HCT116 (cell line): ENCODE results near the gene SYNJ2. TPM values are rescaled to one million over a fixed set of nuclear protein-coding genes. Genes with fewer than 3 reads are reported as not detected.

Source experiments
- ATAC-seq: fragments of 200-7000 bp; cut with Tn5 transposase; 2 replicates; pipeline ENCODE4 v1.9.1; 2020; ENCODE audit warnings: mild to moderate bottlenecking, moderate library complexity
- BruUV-seq: library from RNA; stranded (reverse); fragments of 400-500 nt; replicated peaks from 2 replicates; lab custom pipeline; 2021; lab: Mats Ljungman, UMichigan
- CTCF ChIA-PET: fragments of 300-600 bp; sonication (Branson Sonifier 250); formaldehyde crosslinking; loops from one replicate; lab custom pipeline; 2021; ENCODE audit warnings: antibody characterized with exemption; lab: Charles Lee
- POLR2A ChIA-PET: fragments of 300-600, 350-600 bp; sonication (Branson Sonifier 250); formaldehyde crosslinking; loops from one replicate; lab custom pipeline; 2021; ENCODE audit warnings: antibody characterized with exemption; lab: Charles Lee
- RAD21 ChIA-PET, 2 experiments: fragments of 300-600 bp; sonication (Branson Sonifier 250); formaldehyde crosslinking; loops; one replicate each; lab custom pipeline; 2023; ENCODE audit warnings: low total read pairs in 2 of 2; ENCODE audit not compliant: uncharacterized antibody in 2 of 2, unreplicated experiment in 2 of 2, low non-redundant PET in 1 of 2; lab: Charles Lee
- DNase-seq: peaks from one replicate; pipeline ENCODE4 v3.0.0-alpha.2; 2010; ENCODE audit warnings: low read depth, low spot score
- H2AFZ ChIP-seq: fragments of 200-600 bp; shearing (Covaris generic), sonication (generic); 2 replicates; pipeline ENCODE4 v1.6.1; 2017; ENCODE audit warnings: low read depth, mixed run types, mixed read lengths, antibody characterized with exemption, low read length; ENCODE audit not compliant: poor library complexity, severe bottlenecking
- H3K27ac ChIP-seq: 2 replicates; pipeline ENCODE4 v1.5.1; 2012; ENCODE audit warnings: low read depth, low read length
- H3K27me3 ChIP-seq: fragments of 200-600 bp; sonication (generic); 2 replicates; pipeline ENCODE4 v1.6.1; 2016; ENCODE audit warnings: mixed run types, low read length, mixed read lengths; ENCODE audit not compliant: insufficient read depth
- H3K36me3 ChIP-seq, 2 experiments: fragments of 200-500 bp in 1 of 2; fragments of 200-600 bp in 1 of 2; sonication (Bioruptor generic) in 1 of 2; sonication (generic) in 1 of 2; 2 replicates each; pipeline versions ENCODE4 v1.5.1 to v1.6.1; 2014 to 2016; ENCODE audit warnings: low read length in 2 of 2, inconsistent platforms in 1 of 2, mixed read lengths in 1 of 2, mixed run types in 1 of 2; ENCODE audit not compliant: insufficient read depth in 2 of 2, control insufficient read depth in 1 of 2
- H3K4me1 ChIP-seq, 2 experiments: fragments of 200-600 bp in 1 of 2; sonication (generic) in 1 of 2; 2 replicates each; pipeline versions ENCODE4 v1.5.1 to v1.6.1; 2012 to 2017; ENCODE audit warnings: low read length in 2 of 2, inconsistent platforms in 1 of 2, mild to moderate bottlenecking in 1 of 2, mixed read lengths in 1 of 2, mixed run types in 1 of 2, moderate library complexity in 1 of 2; ENCODE audit not compliant: insufficient read depth in 2 of 2, control insufficient read depth in 1 of 2
- H3K4me2 ChIP-seq: fragments of 200-600 bp; sonication (generic); 2 replicates; pipeline ENCODE4 v1.6.1; 2017; ENCODE audit warnings: mixed run types, low read length, mixed read lengths
- H3K4me3 ChIP-seq, 2 experiments: fragments of 200-600 bp in 1 of 2; sonication (generic) in 1 of 2; replicated peaks in 1 of 2; 2 replicates each; pipeline ENCODE4 v1.5.1; 2011 to 2016; ENCODE audit warnings: low read length in 2 of 2, control low read depth in 1 of 2, low read depth in 1 of 2, mild to moderate bottlenecking in 1 of 2, mixed read lengths in 1 of 2, mixed run types in 1 of 2
- H3K79me2 ChIP-seq: fragments of 200-600 bp; sonication (generic); 2 replicates; pipeline ENCODE4 v1.6.1; 2017; ENCODE audit warnings: mild to moderate bottlenecking, mixed run types, low read length, moderate library complexity, mixed read lengths; ENCODE audit not compliant: insufficient read depth
- H3K9ac ChIP-seq: fragments of 200-600 bp; sonication (generic); 2 replicates; pipeline ENCODE4 v1.6.1; 2016; ENCODE audit warnings: low read length, mixed read lengths
- H3K9me2 ChIP-seq: fragments of 200-600 bp; sonication (generic), shearing (Covaris generic); 2 replicates; pipeline ENCODE4 v1.6.1; 2017; ENCODE audit warnings: mixed run types, mild to moderate bottlenecking, moderate library complexity; ENCODE audit not compliant: insufficient read depth
- H3K9me3 ChIP-seq, 2 experiments: fragments of 200-500 bp in 1 of 2; fragments of 200-600 bp in 1 of 2; sonication (Bioruptor generic) in 1 of 2; sonication (generic) in 1 of 2; 2 replicates each; pipeline ENCODE4 v1.6.1; 2014 to 2017; ENCODE audit warnings: low read length in 2 of 2, mixed read lengths in 2 of 2, inconsistent platforms in 1 of 2, low read depth in 1 of 2, mild to moderate bottlenecking in 1 of 2, mixed run types in 1 of 2, moderate library complexity in 1 of 2; ENCODE audit not compliant: control insufficient read depth in 1 of 2, insufficient read depth in 1 of 2
- H4K20me1 ChIP-seq: fragments of 200-600 bp; sonication (generic), shearing (Covaris generic); 2 replicates; pipeline ENCODE4 v1.6.1; 2017; ENCODE audit warnings: mixed run types, mild to moderate bottlenecking, moderate library complexity; ENCODE audit not compliant: insufficient read depth
- CBX3 ChIP-seq: IDR thresholded peaks from 2 replicates; pipeline ENCODE4 v1.6.1; 2012; ENCODE audit warnings: low read depth
- CEBPB ChIP-seq: IDR thresholded peaks from 2 replicates; pipeline ENCODE4 v1.6.1; 2012; ENCODE audit warnings: low read depth
- EGR1 ChIP-seq: IDR thresholded peaks from 2 replicates; pipeline ENCODE4 v1.6.1; 2012; ENCODE audit warnings: low read depth
- ELF1 ChIP-seq: IDR thresholded peaks from 2 replicates; pipeline ENCODE4 v1.6.1; 2012; ENCODE audit warnings: low read depth, borderline replicate concordance
- EZH2 ChIP-seq: fragments of 200-600 bp; sonication (generic); IDR thresholded peaks from 2 replicates; pipeline ENCODE4 v1.6.1; 2017; ENCODE audit warnings: antibody characterized with exemption, mixed run types
- EZH2phosphoT487 ChIP-seq: fragments of 200-600 bp; IDR thresholded peaks from 2 replicates; pipeline ENCODE4 v1.6.1; 2018; ENCODE audit warnings: antibody characterized with exemption, borderline replicate concordance
- FOSL1 ChIP-seq: IDR thresholded peaks from 2 replicates; pipeline ENCODE4 v1.6.1; 2012; ENCODE audit warnings: low read depth
- JUND ChIP-seq: IDR thresholded peaks from 2 replicates; pipeline ENCODE4 v1.6.1; 2012
- POLR2A ChIP-seq: IDR thresholded peaks from 2 replicates; pipeline ENCODE4 v1.7.0; 2011; ENCODE audit warnings: borderline replicate concordance; ENCODE audit not compliant: insufficient read depth, insufficient read length; ENCODE audit errors: extremely low read depth
- POLR2AphosphoS5 ChIP-seq: IDR thresholded peaks from 2 replicates; pipeline ENCODE4 v1.6.1; 2011; ENCODE audit warnings: mild to moderate bottlenecking, low read depth, low read length, moderate library complexity
- RAD21 ChIP-seq: IDR thresholded peaks from 2 replicates; pipeline ENCODE4 v1.6.1; 2012; ENCODE audit warnings: low read depth, mild to moderate bottlenecking
- SIN3A ChIP-seq: IDR thresholded peaks from 2 replicates; pipeline ENCODE4 v1.6.1; 2012; ENCODE audit warnings: low read depth
- SP1 ChIP-seq: IDR thresholded peaks from 2 replicates; pipeline ENCODE4 v1.6.1; 2012; ENCODE audit warnings: low read depth
- SRF ChIP-seq: IDR thresholded peaks from 2 replicates; pipeline ENCODE4 v1.6.1; 2012; ENCODE audit warnings: low read depth
- TCF7L2 ChIP-seq: IDR thresholded peaks from 2 replicates; pipeline ENCODE4 v1.7.0; 2011; ENCODE audit warnings: borderline replicate concordance, inconsistent platforms; ENCODE audit not compliant: insufficient read depth, insufficient read length; ENCODE audit errors: extremely low read depth
- YY1 ChIP-seq: IDR thresholded peaks from 2 replicates; pipeline ENCODE4 v1.6.1; 2011; ENCODE audit warnings: low read length, low read depth, moderate library complexity, mild to moderate bottlenecking; ENCODE audit not compliant: insufficient replicate concordance; ENCODE audit errors: extremely low read depth
- ZFX ChIP-seq: fragments of 450-650 bp; IDR thresholded peaks from 2 replicates; pipeline ENCODE4 v1.6.1; 2017
- ZNF274 ChIP-seq: fragments of 200-500 bp; sonication (Bioruptor generic); IDR thresholded peaks from 2 replicates; pipeline ENCODE4 v1.6.1; 2014; ENCODE audit warnings: mild to moderate bottlenecking, low read depth, low read length, inconsistent platforms
- intact Hi-C: fragments of 100-400 bp; cut with micrococcal nuclease; formaldehyde crosslinking; loops from 2 replicates; pipeline ENCODE4 v1.10.0; 2022
- total RNA-seq: library from RNA; stranded (reverse); gene quantifications from one replicate; pipeline ENCODE4 v1.2.1, GENCODE V29; 2021; ENCODE audit not compliant: unreplicated experiment
- TF ChIP-seq, protein P1 (sequence below): IDR thresholded peaks from 2 replicates; pipeline ENCODE4 v1.6.1; 2012
- TF ChIP-seq, protein P2 (sequence below), 3 experiments: fragments of 200-600 bp in 1 of 3; sonication (generic) in 1 of 3; IDR thresholded peaks in 2 of 3; conservative IDR thresholded peaks in 1 of 3; 2 replicates each; pipeline ENCODE4 v1.5.1; 2012 to 2017; ENCODE audit warnings: low read depth in 2 of 3, low read length in 2 of 3, antibody characterized with exemption in 1 of 3, borderline replicate concordance in 1 of 3, control low read depth in 1 of 3, mild to moderate bottlenecking in 1 of 3, mixed read lengths in 1 of 3, mixed run types in 1 of 3, moderate library complexity in 1 of 3; ENCODE audit not compliant: insufficient read depth in 1 of 3
- TF ChIP-seq, protein P3 (sequence below): IDR thresholded peaks from 2 replicates; pipeline ENCODE4 v1.6.1; 2012
- TF ChIP-seq, protein P4 (sequence below): IDR thresholded peaks from 2 replicates; pipeline ENCODE4 v1.6.1; 2011; ENCODE audit warnings: mild to moderate bottlenecking, low read length, moderate library complexity; ENCODE audit not compliant: insufficient replicate concordance; ENCODE audit errors: extremely low read depth

The SYNJ2 gene
- total RNA-seq, 1 experiment from 2014 or later, result 23.9 TPM

DNA sequence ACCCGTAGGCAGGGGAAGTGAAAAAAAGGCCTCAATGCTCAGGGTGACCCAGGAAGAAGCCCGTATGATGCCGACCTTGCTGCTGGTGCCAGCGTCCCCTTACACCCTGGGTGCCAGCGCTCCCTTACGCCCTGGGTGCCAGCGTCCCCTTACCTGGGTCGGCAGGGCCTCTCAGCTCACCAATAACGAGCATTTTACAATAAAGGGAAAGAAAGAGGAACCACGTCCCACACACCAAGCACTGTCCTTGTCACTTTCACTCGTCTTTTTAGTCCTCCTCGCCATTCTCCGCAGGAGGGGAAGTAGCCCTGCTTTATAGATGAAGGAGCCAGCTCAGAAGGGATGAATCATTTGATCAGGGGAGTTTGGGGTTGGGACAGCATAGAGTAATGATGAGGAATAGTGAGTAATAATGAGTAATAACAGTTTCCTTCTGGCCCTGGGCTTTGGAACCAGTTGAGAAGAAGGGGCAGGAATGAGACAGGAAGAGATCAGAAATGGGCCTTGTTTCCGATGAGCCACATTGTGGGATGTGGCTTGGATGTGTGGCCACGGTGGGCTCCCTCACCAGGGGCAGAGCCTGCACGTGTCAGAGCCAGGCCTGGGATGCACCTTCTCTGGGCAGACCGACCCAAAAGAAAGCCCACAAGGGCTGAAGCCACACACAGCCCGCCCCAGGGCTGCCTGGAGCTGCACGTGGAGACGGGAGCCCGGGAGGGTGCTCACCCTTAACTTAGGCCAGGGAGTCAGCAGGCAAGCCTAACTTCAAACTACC lies 75.7 kb downstream of the SYNJ2 start:
- peak; percentile 74 for ATAC-seq
- Histone ChIP-seq H3K9ac (peak overlapping the region; percentile 67), H3K79me2 (no peaks in the 10 kb centered on the region), H3K9me2 (no peaks in the 10 kb centered on the region), H3K4me3 (peak overlapping the region in 1 of 2 experiments; percentile 7; a peak in 2 of 4 replicates), H2AFZ (no peak overlapping the region), H3K4me1 (peaks cover 45 to 64% of the 10 kb centered on the region in 2 experiments), H3K27me3 (no peaks in the 10 kb centered on the region), H3K9me3 (no peaks in the 10 kb centered on the region), H3K36me3 (no peaks in the 10 kb centered on the region), H4K20me1 (no peaks in the 10 kb centered on the region), H3K4me2 (peak overlapping the region; percentile 67), H3K27ac (peak overlapping the region; percentile 71)
- CTCF ChIA-PET, result interaction anchor here (0.9 to 2.3 kb wide), 2 partner anchors 13 to 15 kb away, joined by 3 to 10 read pairs; no protein-coding TSS in a partner anchor
- BruUV-seq, result TSS peak; percentile 44
- peak; percentile 90 for DNase-seq
- POLR2A ChIA-PET, result interaction anchor here (0.7 to 2.1 kb wide), 5 partner anchors 11 to 18 kb away, joined by 3 to 6 read pairs (median 3); no protein-coding TSS in a partner anchor
- RAD21 ChIA-PET, result no interaction called here
- intact Hi-C loops, result no loop called here
- TF ChIP-seq CBX3 (peak; percentile 91; the same call in 1 of the 2 replicates), SP1 (peak; percentile 94), EZH2phosphoT487 (no peak), EGR1 (no peak), JUND (peak; percentile 95), TCF7L2 (no peak), POLR2A (no peak), YY1 (no peak), EZH2 (no peak), CEBPB (no peak; the same call in 1 of the 2 replicates), ELF1 (no peak; the same call in 1 of the 2 replicates), POLR2AphosphoS5 (peak; percentile 51; the same call in 1 of the 2 replicates), RAD21 (peak; percentile 37; the same call in 1 of the 2 replicates), ZNF274 (no peak), SRF (peak; percentile 97), ZFX (peak; percentile 45), FOSL1 (peak; percentile 100), SIN3A (peak; percentile 49; the same call in 1 of the 2 replicates)
- TF ChIP-seq, protein P1, sequence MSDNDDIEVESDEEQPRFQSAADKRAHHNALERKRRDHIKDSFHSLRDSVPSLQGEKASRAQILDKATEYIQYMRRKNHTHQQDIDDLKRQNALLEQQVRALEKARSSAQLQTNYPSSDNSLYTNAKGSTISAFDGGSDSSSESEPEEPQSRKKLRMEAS, result peak; percentile 82
- TF ChIP-seq, protein P2, sequence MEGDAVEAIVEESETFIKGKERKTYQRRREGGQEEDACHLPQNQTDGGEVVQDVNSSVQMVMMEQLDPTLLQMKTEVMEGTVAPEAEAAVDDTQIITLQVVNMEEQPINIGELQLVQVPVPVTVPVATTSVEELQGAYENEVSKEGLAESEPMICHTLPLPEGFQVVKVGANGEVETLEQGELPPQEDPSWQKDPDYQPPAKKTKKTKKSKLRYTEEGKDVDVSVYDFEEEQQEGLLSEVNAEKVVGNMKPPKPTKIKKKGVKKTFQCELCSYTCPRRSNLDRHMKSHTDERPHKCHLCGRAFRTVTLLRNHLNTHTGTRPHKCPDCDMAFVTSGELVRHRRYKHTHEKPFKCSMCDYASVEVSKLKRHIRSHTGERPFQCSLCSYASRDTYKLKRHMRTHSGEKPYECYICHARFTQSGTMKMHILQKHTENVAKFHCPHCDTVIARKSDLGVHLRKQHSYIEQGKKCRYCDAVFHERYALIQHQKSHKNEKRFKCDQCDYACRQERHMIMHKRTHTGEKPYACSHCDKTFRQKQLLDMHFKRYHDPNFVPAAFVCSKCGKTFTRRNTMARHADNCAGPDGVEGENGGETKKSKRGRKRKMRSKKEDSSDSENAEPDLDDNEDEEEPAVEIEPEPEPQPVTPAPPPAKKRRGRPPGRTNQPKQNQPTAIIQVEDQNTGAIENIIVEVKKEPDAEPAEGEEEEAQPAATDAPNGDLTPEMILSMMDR (IDR thresholded peaks at IDR 0.05 in 2 of 3, conservative IDR thresholded peaks at IDR 0.05 in 1 of 3; ENCODE audit: borderline replicate concordance in 1 of 3, insufficient read depth in 1 of 3, low read depth in 2 of 3, low read length in 2 of 3), result no peak
- TF ChIP-seq, protein P3, sequence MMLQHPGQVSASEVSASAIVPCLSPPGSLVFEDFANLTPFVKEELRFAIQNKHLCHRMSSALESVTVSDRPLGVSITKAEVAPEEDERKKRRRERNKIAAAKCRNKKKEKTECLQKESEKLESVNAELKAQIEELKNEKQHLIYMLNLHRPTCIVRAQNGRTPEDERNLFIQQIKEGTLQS, result no peak
- TF ChIP-seq, protein P4, sequence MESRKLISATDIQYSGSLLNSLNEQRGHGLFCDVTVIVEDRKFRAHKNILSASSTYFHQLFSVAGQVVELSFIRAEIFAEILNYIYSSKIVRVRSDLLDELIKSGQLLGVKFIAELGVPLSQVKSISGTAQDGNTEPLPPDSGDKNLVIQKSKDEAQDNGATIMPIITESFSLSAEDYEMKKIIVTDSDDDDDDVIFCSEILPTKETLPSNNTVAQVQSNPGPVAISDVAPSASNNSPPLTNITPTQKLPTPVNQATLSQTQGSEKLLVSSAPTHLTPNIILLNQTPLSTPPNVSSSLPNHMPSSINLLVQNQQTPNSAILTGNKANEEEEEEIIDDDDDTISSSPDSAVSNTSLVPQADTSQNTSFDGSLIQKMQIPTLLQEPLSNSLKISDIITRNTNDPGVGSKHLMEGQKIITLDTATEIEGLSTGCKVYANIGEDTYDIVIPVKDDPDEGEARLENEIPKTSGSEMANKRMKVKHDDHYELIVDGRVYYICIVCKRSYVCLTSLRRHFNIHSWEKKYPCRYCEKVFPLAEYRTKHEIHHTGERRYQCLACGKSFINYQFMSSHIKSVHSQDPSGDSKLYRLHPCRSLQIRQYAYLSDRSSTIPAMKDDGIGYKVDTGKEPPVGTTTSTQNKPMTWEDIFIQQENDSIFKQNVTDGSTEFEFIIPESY, result peak; percentile 49
